Gastrocnemius medialis (tissue), 4 donors: ENCODE data around the gene MFNG. TPM values are rescaled to one million over a fixed set of nuclear protein-coding genes. Genes with fewer than 3 reads are reported as not detected.

Source experiments
- ATAC-seq, 2 donors: fragments of 150-250 bp; one replicate each; pipeline ENCODE4 v1.9.1; 2016
- DNase-seq, 2 donors: peaks; one replicate each; pipeline ENCODE4 v3.0.0-alpha.2; 2019
- H3K27ac ChIP-seq, 4 donors: fragments of 200-600 bp; sonication (generic); 1 replicate in 1 of 4; 2 replicates in 3 of 4; pipeline ENCODE4 v1.5.1; 2016 to 2018; ENCODE audit warnings: mild to moderate bottlenecking in 2 of 4, moderate library complexity in 1 of 4
- H3K27me3 ChIP-seq, 3 donors: fragments of 200-600 bp; sonication (generic) in 2 of 3; 1 replicate in 1 of 3; 2 replicates in 2 of 3; pipeline versions ENCODE4 v1.5.1 to v1.6.0; 2016 to 2019; ENCODE audit warnings: mild to moderate bottlenecking in 1 of 3, moderate library complexity in 1 of 3
- H3K36me3 ChIP-seq, 2 donors: fragments of 200-600 bp; sonication (generic) in 1 of 2; one replicate each; pipeline ENCODE4 v1.5.1; 2017 to 2018
- H3K4me1 ChIP-seq, 2 donors: fragments of 200-600 bp; sonication (generic) in 1 of 2; one replicate each; pipeline ENCODE4 v1.5.1; 2016 to 2017; ENCODE audit warnings: mild to moderate bottlenecking in 2 of 2
- H3K4me3 ChIP-seq, 4 donors: fragments of 200-600 bp; sonication (generic) in 3 of 4; 1 replicate in 1 of 4; 2 replicates in 3 of 4; pipeline ENCODE4 v1.5.1; 2016 to 2019; ENCODE audit warnings: mild to moderate bottlenecking in 2 of 4
- H3K9me3 ChIP-seq, 3 donors: fragments of 200-600 bp; sonication (generic) in 2 of 3; 1 replicate in 1 of 3; 2 replicates in 2 of 3; pipeline ENCODE4 v1.5.1; 2016 to 2019
- CTCF ChIP-seq, 5 experiments: fragments of 450-650 bp in 3 of 5; fragments of 200-600 bp in 2 of 5; sonication (generic) in 2 of 5; IDR thresholded peaks in 4 of 5; conservative IDR thresholded peaks in 1 of 5; 1 replicate in 4 of 5; 2 replicates in 1 of 5; pipeline ENCODE4 v1.5.1; 2016 to 2019; ENCODE audit warnings: antibody characterized with exemption in 5 of 5, mild to moderate bottlenecking in 3 of 5, moderate library complexity in 3 of 5
- POLR2A ChIP-seq, 2 donors: fragments of 450-650 bp; IDR thresholded peaks; one replicate each; pipeline ENCODE4 v1.6.1; 2017; ENCODE audit warnings: antibody characterized with exemption in 2 of 2, mild to moderate bottlenecking in 2 of 2, moderate library complexity in 2 of 2
- in situ Hi-C, 4 donors: fragments of 200-750 bp; cut with MboI; loops; one replicate each; pipeline versions ENCODE4 v1.15.0 to v1.8.0; 2017; ENCODE audit warnings: low sequenced_read_pairs in 4 of 4
- intact Hi-C: fragments of 100-400 bp; cut with DNase I; formaldehyde crosslinking; loops from one replicate; pipeline ENCODE4 v1.15.1; 2023; ENCODE audit warnings: low total_unique reads
- total RNA-seq, 4 donors: library from RNA; depleted of rRNA; stranded (reverse); fragments of >200 nt; gene quantifications; one replicate each; pipeline versions ENCODE4 v1.1.0 to v1.2.3, GENCODE V29; 2016

Gene MFNG
- total RNA-seq, 4 donors from 2014 or later = 2.4 to 7.0 (median 5.2) TPM

DNA sequence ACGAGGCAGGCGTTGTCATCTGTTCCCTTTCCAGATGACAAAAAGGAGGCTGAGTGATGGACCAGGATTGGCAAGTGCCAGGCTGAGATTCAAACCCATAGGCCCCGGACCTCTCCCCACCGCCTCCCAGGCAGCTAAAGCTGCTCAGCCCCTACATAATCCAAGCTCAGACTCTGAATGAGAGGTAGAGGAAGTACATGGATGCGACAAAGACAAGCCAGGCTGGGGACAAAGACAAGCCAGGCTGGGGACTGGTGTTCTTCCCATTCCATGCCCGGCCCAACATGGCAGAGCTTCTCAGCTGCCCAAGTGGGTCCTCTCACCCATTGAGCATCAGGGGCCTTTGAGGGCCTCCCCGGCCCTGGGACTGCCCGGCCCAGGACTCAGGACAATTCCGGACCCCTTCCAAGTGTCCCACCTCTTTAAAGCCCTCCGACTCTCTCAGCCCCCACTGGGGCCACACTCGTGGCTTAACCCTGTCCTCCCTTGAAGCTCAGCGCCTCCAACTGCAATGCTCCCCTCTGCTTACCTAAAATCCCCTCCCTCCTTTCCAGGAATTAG, 4.8 kb downstream of the MFNG start:
- ATAC-seq (no peak), DNase-seq (no peak)
- intact Hi-C loops (no loop called here), in situ Hi-C loops (no loop called here)
- no peak overlapping the region for H3K27ac ChIP-seq
- peaks cover 2 to 8% (median 3%) of the 10 kb centered on the region in 3 donors for H3K27me3 ChIP-seq
- H3K4me1 ChIP-seq = peaks cover 5 to 11% of the 10 kb centered on the region in 2 donors
- H3K9me3 ChIP-seq = no peaks in the 10 kb centered on the region
- no peak overlapping the region for H3K4me3 ChIP-seq
- TF ChIP-seq CTCF (IDR thresholded peaks at IDR 0.05 in 4 of 5, conservative IDR thresholded peaks at IDR 0.05 in 1 of 5) (no peak), POLR2A (IDR thresholded peaks at IDR 0.05) (no peak)
- no peaks in the 10 kb centered on the region for H3K36me3 ChIP-seq

GRCh38 chr22:37480387-37481346, 5.5 kb downstream of the MFNG start:
- Histone ChIP-seq H3K27me3 (peaks cover 2 to 7% (median 3%) of the 10 kb centered on the region in 3 donors), H3K4me3 (no peak overlapping the region), H3K36me3 (no peaks in the 10 kb centered on the region), H3K4me1 (peaks cover 5 to 11% of the 10 kb centered on the region in 2 donors), H3K27ac (no peak overlapping the region), H3K9me3 (no peaks in the 10 kb centered on the region)
- in situ Hi-C loops (no loop called here), intact Hi-C loops (no loop called here)
- DNase-seq (no peak), ATAC-seq (no peak)
- TF ChIP-seq POLR2A (IDR thresholded peaks at IDR 0.05) (no peak), CTCF (IDR thresholded peaks at IDR 0.05 in 4 of 5, conservative IDR thresholded peaks at IDR 0.05 in 1 of 5) (no peak)

DNA sequence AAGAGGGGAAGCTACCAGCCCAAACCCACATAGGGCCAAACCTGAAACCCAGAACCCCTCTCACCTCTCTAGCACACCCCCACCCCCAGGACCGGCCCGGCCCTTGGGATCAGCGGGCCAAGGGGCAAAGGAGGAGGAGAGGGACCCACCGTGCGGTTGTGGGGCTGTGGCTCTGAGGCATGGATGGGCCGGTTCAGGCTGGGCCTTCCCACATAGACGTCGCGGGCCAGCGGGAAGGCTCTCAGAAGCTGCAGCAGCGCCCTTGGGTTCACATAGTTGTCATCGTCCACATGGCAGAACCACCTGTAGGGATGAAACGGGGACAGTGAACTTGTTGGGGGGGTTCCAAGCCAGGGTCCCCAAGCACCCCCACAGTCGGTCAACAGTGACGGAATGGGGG, 7.0 kb downstream of the MFNG start:
- intact Hi-C loops = no loop called here
- Histone ChIP-seq H3K27me3 (peaks cover 0 to 2% (median 0%) of the 10 kb centered on the region in 3 donors), H3K36me3 (no peaks in the 10 kb centered on the region)

More for the DNA sequence above, 7.0 kb downstream of the MFNG start:
- H3K27ac ChIP-seq = no peak overlapping the region
- no peaks in the 10 kb centered on the region for H3K9me3 ChIP-seq
- DNase-seq = no peak
- no peak overlapping the region for H3K4me3 ChIP-seq
- no peak for ATAC-seq
- peaks cover 5 to 11% of the 10 kb centered on the region in 2 donors for H3K4me1 ChIP-seq
- TF ChIP-seq CTCF (IDR thresholded peaks at IDR 0.05 in 4 of 5, conservative IDR thresholded peaks at IDR 0.05 in 1 of 5) = no peak
- no peak for TF ChIP-seq POLR2A (IDR thresholded peaks at IDR 0.05)
- in situ Hi-C loops = no loop called here
